Duodenal mucosa (tissue), 2 donors: Measurements from ENCODE around the gene TUT4.

ENCODE experiments used
- H3K27ac ChIP-seq: one replicate; pipeline ENCODE4 v1.7.0; 2013; ENCODE audit warnings: low read depth, low read length
- H3K27me3 ChIP-seq, 2 donors: one replicate each; pipeline ENCODE4 v1.7.0; 2013; ENCODE audit warnings: low read length in 2 of 2, control low read depth in 1 of 2; ENCODE audit not compliant: insufficient read depth in 2 of 2, control insufficient read depth in 1 of 2
- H3K36me3 ChIP-seq, 2 donors: one replicate each; pipeline ENCODE4 v1.7.0; 2013; ENCODE audit warnings: low read length in 2 of 2, control low read depth in 1 of 2; ENCODE audit not compliant: insufficient read depth in 2 of 2, control insufficient read depth in 1 of 2
- H3K4me1 ChIP-seq, 2 donors: one replicate each; pipeline ENCODE4 v1.7.0; 2013; ENCODE audit warnings: low read length in 2 of 2, control low read depth in 1 of 2; ENCODE audit not compliant: insufficient read depth in 2 of 2, control insufficient read depth in 1 of 2
- H3K4me3 ChIP-seq, 2 donors: one replicate each; pipeline ENCODE4 v1.7.0; 2013; ENCODE audit warnings: low read length in 2 of 2, low read depth in 1 of 2
- H3K9ac ChIP-seq, 2 donors: one replicate each; pipeline ENCODE4 v1.7.0; 2013; ENCODE audit warnings: low read length in 2 of 2, low read depth in 1 of 2
- H3K9me3 ChIP-seq, 2 donors: one replicate each; pipeline ENCODE4 v1.7.0; 2013; ENCODE audit warnings: low read length in 2 of 2, control low read depth in 1 of 2; ENCODE audit not compliant: control insufficient read depth in 1 of 2

TUT4 gene

DNA sequence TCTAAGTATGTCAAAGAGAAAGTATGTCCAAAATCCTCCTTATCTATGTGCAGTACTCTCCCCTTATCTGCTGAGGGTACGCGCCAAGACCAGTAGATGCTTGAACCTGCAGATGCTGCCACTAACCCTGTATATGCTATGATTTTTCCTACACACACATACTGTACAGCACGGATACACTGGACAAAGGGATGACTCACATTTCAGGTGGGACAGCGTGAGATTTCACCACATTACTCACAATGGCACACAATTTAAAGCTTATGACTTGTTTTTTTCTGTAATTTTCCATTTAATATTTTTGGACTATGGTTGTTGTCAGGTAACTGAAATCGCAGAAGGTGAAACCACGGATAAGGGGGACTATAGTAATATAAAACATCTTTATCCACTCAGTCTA, 152.8 kb downstream of the TUT4 start:
- peaks cover 0 to 6% of the 10 kb centered on the region in 2 donors for H3K36me3 ChIP-seq
- H3K27me3 ChIP-seq = no peaks in the 10 kb centered on the region
- peaks cover 12 to 16% of the 10 kb centered on the region in 2 donors for H3K4me1 ChIP-seq
- H3K9me3 ChIP-seq = no peaks in the 10 kb centered on the region
- no peak overlapping the region for H3K4me3 ChIP-seq
- H3K9ac ChIP-seq = no peak overlapping the region
- H3K27ac ChIP-seq = no peak overlapping the region

DNA sequence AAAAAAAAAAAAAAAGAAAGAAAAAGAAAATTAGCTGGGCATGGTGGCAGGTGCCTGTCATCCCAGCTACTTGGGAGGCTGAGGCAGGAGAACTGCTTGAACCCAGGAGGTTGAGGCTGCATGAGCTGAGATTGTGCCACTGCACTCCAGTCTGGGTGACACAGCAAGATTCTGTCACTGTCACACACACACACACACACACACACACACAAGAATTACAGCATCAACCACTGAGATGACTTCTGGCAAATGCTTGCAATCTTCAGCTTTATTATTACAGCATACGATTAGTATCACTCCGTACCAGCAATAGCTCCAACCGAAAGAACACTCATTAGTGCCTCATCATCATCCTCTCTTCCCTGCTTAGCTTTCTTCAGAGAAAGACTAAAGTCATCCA, 153.3 kb downstream of the TUT4 start:
- Histone ChIP-seq H3K27me3 (no peaks in the 10 kb centered on the region), H3K36me3 (peaks cover 0 to 6% of the 10 kb centered on the region in 2 donors), H3K4me1 (peaks cover 12 to 16% of the 10 kb centered on the region in 2 donors), H3K4me3 (no peak overlapping the region), H3K9me3 (no peaks in the 10 kb centered on the region), H3K27ac (no peak overlapping the region), H3K9ac (no peak overlapping the region)

DNA sequence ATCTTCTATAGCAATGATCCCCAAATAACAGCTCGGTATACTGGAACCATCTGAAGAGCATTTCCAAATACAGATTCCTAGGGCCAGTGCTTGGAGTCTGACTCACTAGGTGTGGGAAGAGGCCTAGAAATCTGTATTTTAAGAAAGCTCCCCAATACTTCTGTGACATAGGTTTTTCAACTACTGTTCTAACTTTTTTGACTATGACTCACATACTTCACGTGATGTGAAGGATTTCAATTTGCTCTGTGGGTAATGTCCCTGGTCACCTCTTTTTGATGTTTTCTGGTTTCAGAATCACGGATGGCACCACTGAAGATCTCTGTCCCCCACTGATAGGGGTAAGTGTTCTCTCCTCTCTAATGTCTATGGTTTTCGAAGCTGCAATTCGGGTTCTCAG, 159.7 kb downstream of the TUT4 start:
- Histone ChIP-seq H3K36me3 (peaks cover 0 to 6% of the 10 kb centered on the region in 2 donors), H3K9me3 (no peaks in the 10 kb centered on the region), H3K9ac (no peak overlapping the region), H3K27me3 (no peaks in the 10 kb centered on the region), H3K4me3 (no peak overlapping the region), H3K27ac (no peak overlapping the region), H3K4me1 (no peaks in the 10 kb centered on the region)

DNA sequence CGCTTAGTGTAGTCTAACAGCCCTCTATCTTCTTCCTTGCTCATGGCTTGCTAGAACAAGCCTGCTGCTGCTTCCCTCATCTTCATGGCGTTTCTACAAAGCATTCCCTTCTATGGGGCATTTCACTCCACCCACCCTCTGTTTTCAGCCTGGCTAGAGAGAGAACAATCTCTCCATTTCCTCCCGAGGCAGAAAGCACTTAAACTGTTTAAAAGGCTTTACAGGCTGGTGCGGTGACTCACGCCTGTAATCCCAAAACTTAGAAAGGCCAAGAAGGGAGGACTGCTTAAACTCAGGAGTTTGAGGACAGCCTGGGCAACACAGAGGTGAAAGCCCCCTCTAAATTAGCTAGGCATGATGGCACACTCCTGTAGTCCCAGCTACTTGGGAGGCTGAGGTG, 166.4 kb downstream of the TUT4 start:
- H3K9me3 ChIP-seq = no peaks in the 10 kb centered on the region
- H3K4me3 ChIP-seq = no peak overlapping the region
- H3K36me3 ChIP-seq = peaks cover 5 to 32% of the 10 kb centered on the region in 2 donors
- H3K27me3 ChIP-seq = no peaks in the 10 kb centered on the region
- H3K9ac ChIP-seq = no peak overlapping the region
- no peak overlapping the region for H3K27ac ChIP-seq
- H3K4me1 ChIP-seq = no peaks in the 10 kb centered on the region

DNA sequence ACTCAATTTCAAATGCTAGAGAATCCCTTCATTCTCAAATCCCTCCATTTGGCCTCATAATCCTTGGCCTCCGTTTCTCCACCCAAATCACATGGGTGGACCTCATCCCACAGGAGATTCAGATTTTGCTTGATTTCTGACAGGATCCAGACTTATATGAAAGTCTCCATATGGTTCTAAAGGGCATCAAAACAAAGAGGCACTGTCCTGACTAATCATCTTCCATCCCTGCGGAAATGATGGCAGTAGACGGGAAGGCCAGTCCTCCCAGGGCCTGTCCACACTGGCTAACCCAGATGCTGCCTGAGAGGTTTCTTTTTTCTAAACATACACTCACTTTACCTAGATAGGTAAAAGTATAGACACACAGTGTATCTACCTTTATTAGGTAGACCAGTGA, 167.5 kb downstream of the TUT4 start:
- no peak overlapping the region for H3K4me3 ChIP-seq
- H3K4me1 ChIP-seq = no peaks in the 10 kb centered on the region
- no peaks in the 10 kb centered on the region for H3K27me3 ChIP-seq
- H3K27ac ChIP-seq = no peak overlapping the region
- no peak overlapping the region for H3K9ac ChIP-seq
- peaks cover 5 to 32% of the 10 kb centered on the region in 2 donors for H3K36me3 ChIP-seq
- H3K9me3 ChIP-seq = no peaks in the 10 kb centered on the region
